Stimulated activated CD8-positive, alpha-beta memory T cell treated with anti-CD3 and anti-CD28 coated beads, Interleukin-7, amount 100 ng/mL, for 48 hours (primary cell): ENCODE results near the gene NEIL3.
A peak's percentile ranks its signal among the peaks of the same experiment; 100 is the strongest.

ENCODE experiments used
- DNase-seq, 2 donors: peaks; one replicate each; pipeline ENCODE4 v3.0.0-alpha.2; 2020; ENCODE audit warnings: low read depth in 1 of 2; ENCODE audit errors: extremely low read depth in 1 of 2

Gene NEIL3

GRCh38 chr4:177356921-177357320 lies 47.2 kb downstream of the NEIL3 start:
- no peak for DNase-seq

GRCh38 chr4:177367336-177367735 lies 57.7 kb downstream of the NEIL3 start:
- no peak for DNase-seq

GRCh38 chr4:177369372-177369771 lies 59.7 kb downstream of the NEIL3 start:
- DNase-seq: no peak

- no peak for DNase-seq
These were observed 61.8 kb downstream of the NEIL3 start for GRCh38 chr4:177371461-177371860.

GRCh38 chr4:177374966-177375365 lies 65.3 kb downstream of the NEIL3 start:
- no peak for DNase-seq

GRCh38 chr4:177375372-177375771 lies 65.7 kb downstream of the NEIL3 start:
- no peak for DNase-seq

GRCh38 chr4:177376024-177376423 lies 66.3 kb downstream of the NEIL3 start:
- DNase-seq: no peak

- no peak for DNase-seq
These were observed 71.1 kb downstream of the NEIL3 start for GRCh38 chr4:177380730-177381287.

- no peak for DNase-seq
These were observed 72.2 kb downstream of the NEIL3 start for GRCh38 chr4:177381762-177382310.

GRCh38 chr4:177384856-177385397 lies 75.3 kb downstream of the NEIL3 start:
- DNase-seq: no peak

GRCh38 chr4:177385576-177386277 lies 76.1 kb downstream of the NEIL3 start:
- DNase-seq: no peak

- DNase-seq: no peak
These were observed 76.7 kb downstream of the NEIL3 start for GRCh38 chr4:177386278-177386815.

- DNase-seq: no peak
These were observed 81.6 kb downstream of the NEIL3 start for GRCh38 chr4:177391287-177391686.

- DNase-seq: no peak
These were observed 82.3 kb downstream of the NEIL3 start for GRCh38 chr4:177391953-177392352.

GRCh38 chr4:177393236-177393635 lies 83.6 kb downstream of the NEIL3 start:
- peak in 1 of 2 donors; percentile 14 for DNase-seq

GRCh38 chr4:177396352-177396751 lies 86.7 kb downstream of the NEIL3 start:
- DNase-seq: no peak

- DNase-seq: no peak
These were observed 90.4 kb downstream of the NEIL3 start for GRCh38 chr4:177400030-177400429.

GRCh38 chr4:177401658-177402273 lies 92.1 kb downstream of the NEIL3 start:
- DNase-seq: no peak

GRCh38 chr4:177403746-177404145 lies 94.1 kb downstream of the NEIL3 start:
- DNase-seq: no peak

GRCh38 chr4:177404342-177404741 lies 94.7 kb downstream of the NEIL3 start:
- no peak for DNase-seq

GRCh38 chr4:177404986-177405385 lies 95.3 kb downstream of the NEIL3 start:
- DNase-seq: no peak
